Chondrocyte (in vitro differentiated cells): ENCODE results near the gene GPATCH8. TPM values are rescaled to one million over a fixed set of nuclear protein-coding genes. Genes with fewer than 3 reads are reported as not detected.

Source experiments
- DNase-seq: peaks from one replicate; pipeline ENCODE4 v3.0.0; 2021; ENCODE audit warnings: mixed read lengths, low spot score
- H3K27ac Mint-ChIP-seq: one replicate; pipeline ENCODE4 v1.8.0; 2021; ENCODE audit warnings: mild to moderate bottlenecking, moderate library complexity, mixed read lengths; ENCODE audit not compliant: unreplicated experiment
- H3K27me3 Mint-ChIP-seq: 2 replicates; pipeline ENCODE4 v1.8.0; 2021; ENCODE audit warnings: low read depth, mixed read lengths
- H3K36me3 Mint-ChIP-seq: 2 replicates; pipeline ENCODE4 v1.8.0; 2021; ENCODE audit warnings: low read depth, mixed read lengths
- H3K4me1 Mint-ChIP-seq: 2 replicates; pipeline ENCODE4 v1.8.0; 2021; ENCODE audit warnings: low read depth, mild to moderate bottlenecking, mixed read lengths
- H3K4me3 Mint-ChIP-seq: one replicate; pipeline ENCODE4 v1.8.0; 2021; ENCODE audit warnings: mild to moderate bottlenecking, moderate library complexity, mixed read lengths; ENCODE audit not compliant: unreplicated experiment
- H3K9me3 Mint-ChIP-seq: 2 replicates; pipeline ENCODE4 v1.8.0; 2021; ENCODE audit warnings: low read depth, mixed read lengths
- total RNA-seq: library from RNA; stranded (reverse); gene quantifications from 3 replicates; pipeline ENCODE4 v1.2.1, GENCODE V29; 2021
- TF ChIP-seq, protein P1 (sequence below): fragments of 200-600 bp; sonication (generic); IDR thresholded peaks from 2 replicates; pipeline ENCODE4 v1.5.0; 2021; ENCODE audit warnings: antibody characterized with exemption, mild to moderate bottlenecking, moderate library complexity

GPATCH8 gene
- total RNA-seq, 1 donor from 2014 or later, result 31.1 TPM

DNA sequence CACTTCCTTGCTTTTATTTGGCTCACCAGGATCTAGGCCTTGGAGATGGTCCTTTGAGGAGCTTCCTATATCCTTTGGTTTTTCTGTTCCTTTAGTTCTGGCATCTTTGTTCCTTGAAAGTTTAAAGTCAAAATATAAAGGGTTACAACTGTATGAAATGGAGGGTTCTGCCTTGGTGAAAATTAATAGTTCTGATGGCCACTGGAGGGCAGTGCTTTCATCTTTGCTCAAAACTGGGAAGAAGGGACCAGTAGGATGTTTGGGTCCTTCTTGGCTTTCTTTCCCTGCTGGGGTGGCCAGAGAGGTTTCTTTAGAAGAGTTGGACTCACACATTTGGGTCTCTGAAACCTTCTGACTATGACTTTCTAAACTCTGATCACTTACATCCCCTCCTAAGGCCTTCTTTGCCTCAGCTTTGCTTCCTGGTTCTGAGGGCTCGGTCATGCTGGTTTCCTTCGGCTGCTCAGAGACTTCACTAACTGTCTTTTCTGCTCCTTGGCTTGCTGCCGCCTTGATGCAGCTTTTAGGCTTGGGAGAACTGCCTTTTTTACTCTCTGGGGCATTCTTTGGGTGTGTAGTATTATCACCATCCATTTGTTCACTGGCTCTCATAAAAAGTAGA, 102.9 kb downstream of the GPATCH8 start:
- TF ChIP-seq, protein P1, sequence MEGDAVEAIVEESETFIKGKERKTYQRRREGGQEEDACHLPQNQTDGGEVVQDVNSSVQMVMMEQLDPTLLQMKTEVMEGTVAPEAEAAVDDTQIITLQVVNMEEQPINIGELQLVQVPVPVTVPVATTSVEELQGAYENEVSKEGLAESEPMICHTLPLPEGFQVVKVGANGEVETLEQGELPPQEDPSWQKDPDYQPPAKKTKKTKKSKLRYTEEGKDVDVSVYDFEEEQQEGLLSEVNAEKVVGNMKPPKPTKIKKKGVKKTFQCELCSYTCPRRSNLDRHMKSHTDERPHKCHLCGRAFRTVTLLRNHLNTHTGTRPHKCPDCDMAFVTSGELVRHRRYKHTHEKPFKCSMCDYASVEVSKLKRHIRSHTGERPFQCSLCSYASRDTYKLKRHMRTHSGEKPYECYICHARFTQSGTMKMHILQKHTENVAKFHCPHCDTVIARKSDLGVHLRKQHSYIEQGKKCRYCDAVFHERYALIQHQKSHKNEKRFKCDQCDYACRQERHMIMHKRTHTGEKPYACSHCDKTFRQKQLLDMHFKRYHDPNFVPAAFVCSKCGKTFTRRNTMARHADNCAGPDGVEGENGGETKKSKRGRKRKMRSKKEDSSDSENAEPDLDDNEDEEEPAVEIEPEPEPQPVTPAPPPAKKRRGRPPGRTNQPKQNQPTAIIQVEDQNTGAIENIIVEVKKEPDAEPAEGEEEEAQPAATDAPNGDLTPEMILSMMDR, result peak; percentile 84
- Mint-ChIP-seq H3K4me3 (no peak overlapping the region), H3K27me3 (no peaks in the 10 kb centered on the region), H3K4me1 (no peaks in the 10 kb centered on the region), H3K9me3 (no peaks in the 10 kb centered on the region), H3K27ac (no peak overlapping the region), H3K36me3 (peaks cover 24% of the 10 kb centered on the region)
- DNase-seq, result no peak

DNA sequence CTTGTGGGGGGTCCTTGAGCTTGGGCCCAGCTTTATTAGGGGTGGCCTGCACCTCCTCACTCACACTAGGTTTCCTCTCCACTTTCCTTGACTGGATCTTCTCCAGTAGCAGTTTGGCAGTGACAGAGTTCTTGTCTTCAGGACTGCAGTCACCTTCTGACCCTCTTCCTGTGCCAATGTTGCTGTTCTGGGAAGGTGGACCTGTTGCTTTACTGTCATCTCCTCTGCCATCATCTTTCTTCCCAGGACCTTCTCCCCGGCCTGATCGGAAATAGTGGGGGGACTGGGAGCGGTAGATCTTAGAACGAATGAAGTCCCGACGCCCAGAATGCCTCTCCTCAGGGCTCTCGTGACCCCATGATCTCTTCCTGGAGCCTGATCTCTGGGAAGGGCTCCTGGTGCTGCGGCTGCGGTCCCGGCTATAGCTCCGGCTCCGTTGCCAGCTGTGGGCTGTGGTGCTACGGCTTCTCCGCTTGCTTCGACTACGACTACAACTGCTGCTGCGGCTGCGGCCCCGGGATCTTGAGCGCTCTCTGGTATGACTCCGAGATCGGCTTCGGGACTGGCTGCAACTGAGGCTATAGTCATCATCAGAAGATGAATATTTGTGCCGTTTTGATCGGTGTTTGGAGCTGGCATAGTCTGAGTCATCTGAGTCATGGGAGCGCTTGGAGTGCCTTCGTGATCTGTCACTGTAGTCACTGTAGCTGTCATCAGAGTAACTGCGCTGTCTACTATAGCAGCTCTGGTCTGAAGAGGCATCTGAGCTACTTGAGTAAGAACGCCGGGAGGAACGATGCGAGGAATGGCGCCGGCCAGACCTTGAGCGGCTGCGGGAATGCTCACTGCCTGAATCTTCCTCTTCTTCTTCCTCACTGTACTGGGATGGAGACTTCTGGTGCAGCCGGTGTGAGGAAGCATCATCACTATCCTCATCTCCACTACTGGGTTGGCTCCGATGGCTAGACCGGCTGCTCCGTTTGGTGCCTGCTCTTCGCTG, 104.2 kb downstream of the GPATCH8 start:
- peak; percentile 78 for DNase-seq
- Mint-ChIP-seq H3K27ac (no peak overlapping the region), H3K4me1 (no peaks in the 10 kb centered on the region), H3K4me3 (no peak overlapping the region), H3K36me3 (peaks cover 23% of the 10 kb centered on the region), H3K27me3 (no peaks in the 10 kb centered on the region), H3K9me3 (no peaks in the 10 kb centered on the region)
- TF ChIP-seq, protein P1, result no peak

DNA sequence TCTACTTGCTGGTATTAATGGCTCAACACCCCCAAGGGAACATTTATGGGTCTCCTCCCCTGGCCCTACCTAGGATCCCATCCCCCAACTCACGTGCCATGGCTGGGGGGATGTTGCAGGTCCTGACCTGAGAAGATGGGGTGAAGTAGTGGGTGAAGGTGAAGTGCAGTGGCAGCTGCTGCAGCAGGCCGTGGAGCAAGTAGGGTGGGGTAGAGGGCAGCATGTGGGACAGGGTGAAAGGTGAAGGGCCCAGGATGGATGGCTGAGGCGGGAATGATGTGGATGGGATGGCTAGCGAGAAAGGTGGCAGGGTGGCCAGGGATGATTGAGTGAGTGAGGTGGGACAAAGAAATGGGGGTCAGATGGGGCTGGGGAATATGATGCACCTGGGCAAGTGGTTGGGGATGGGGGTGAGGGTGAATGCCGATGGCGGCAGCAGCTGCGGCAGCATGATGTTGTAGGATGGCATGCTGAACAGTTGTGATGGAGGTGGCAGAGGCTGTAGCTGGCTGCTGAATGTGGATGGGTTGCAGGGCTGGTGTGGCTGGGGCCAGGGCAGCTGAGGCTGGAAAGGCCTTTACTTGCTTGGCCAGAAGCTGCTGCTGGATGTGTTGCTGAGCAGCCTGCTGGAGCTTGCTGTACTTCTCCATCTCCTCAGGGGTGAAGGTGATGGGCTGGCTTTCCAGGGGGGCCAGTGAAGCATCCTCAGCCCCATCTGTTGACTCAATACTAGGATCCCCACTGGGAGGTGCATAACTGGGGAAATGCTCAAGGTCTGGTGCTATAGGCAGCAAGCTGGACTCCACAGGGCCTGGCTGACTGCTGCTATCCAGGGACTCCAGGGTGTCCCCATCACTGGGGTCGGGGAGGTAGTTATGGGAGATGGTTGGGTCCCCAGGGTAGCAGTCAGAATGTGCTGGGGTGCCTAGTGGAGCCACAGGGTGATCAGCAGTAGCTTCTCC, 105.4 kb downstream of the GPATCH8 start:
- Mint-ChIP-seq H3K27me3 (no peaks in the 10 kb centered on the region), H3K36me3 (peaks cover 23% of the 10 kb centered on the region), H3K4me3 (no peak overlapping the region), H3K9me3 (no peaks in the 10 kb centered on the region), H3K4me1 (no peaks in the 10 kb centered on the region), H3K27ac (no peak overlapping the region)
- DNase-seq, result peak; percentile 50
- TF ChIP-seq, protein P1, result no peak

DNA sequence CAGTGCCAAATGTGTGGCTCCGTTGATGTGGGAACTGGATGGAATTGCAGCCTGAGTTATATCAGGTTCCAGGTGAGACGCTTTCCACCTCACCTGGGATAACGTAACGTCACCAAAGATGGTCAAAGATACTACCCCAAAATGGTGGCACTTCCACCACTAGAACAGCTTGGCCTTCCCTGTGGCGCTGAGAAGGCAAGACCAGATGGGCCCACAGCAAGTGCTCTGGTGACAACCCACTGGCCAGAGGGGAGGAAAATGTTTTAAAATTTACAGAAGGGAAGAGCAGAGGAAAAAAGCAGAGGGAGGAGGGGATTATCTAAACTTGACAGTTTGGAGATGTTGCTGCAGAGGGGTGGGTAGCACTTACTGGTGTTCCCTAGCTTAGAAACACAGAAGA, 106.3 kb downstream of the GPATCH8 start:
- H3K27ac Mint-ChIP-seq, result no peak overlapping the region
- H3K27me3 Mint-ChIP-seq, result no peaks in the 10 kb centered on the region
- no peaks in the 10 kb centered on the region for H3K4me1 Mint-ChIP-seq

More for the DNA sequence above, 106.3 kb downstream of the GPATCH8 start:
- DNase-seq, result peak; percentile 20
- TF ChIP-seq, protein P1, result no peak
- Mint-ChIP-seq H3K36me3 (peaks cover 23% of the 10 kb centered on the region), H3K4me3 (no peak overlapping the region), H3K9me3 (no peaks in the 10 kb centered on the region)
